Measurements from ENCODE around the gene TMEM254.
"Not testable (repeated sequence)": the region's sequence is repeated elsewhere in the genome, so short reads cannot be mapped to it uniquely, and the experiment has no call there.

TMEM254 gene

DNA sequence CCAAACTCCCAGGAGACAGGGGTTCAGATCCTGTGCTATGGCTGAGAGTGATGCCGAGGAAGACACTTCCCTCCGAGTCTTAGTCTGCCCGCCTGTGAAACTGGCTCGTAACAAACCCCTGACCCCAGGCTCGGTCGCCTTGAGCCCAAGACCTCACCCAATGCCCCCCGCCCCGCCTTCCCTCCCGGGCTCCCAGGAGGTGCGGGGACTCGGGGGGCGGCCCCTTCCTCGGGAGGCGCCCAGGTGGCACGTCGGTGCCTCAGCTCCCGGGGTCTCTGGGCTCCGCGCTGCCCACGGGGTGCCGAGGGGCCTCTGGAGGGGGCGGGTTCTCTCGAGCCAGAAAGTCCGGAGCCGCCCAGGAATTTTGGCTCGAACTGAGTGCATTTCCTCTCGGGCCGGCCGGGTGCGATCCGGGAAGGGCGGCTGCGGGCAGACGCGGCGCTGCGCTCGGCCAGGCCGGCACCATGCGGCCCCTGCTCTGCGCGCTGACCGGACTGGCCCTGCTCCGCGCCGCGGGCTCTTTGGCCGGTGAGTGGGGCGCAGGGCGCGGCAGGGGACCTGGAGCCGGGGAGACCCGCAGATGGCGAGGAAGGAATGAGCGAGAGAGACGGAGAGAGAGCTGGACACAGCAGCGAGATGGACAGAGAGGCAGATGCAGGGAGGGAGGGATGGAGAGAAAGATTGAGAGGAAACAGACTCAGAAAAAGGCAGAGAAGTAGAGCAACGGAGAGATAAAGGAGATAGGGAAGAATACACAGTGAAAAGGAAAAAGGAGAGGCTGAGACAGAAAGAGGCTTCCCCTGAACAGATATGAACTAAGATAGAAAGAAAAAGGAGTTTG lies 54.1 kb downstream of the TMEM254 start, which contains the start of gene PLAC9:
PLAC9 (plus strand) TSS at position 432 of the 841 bp plus-strand sequence; CDS start at position 465, 33 bp downstream.
- DNase-seq (ENCODE audit: low read depth in 2 of 2) = no peak

DNA sequence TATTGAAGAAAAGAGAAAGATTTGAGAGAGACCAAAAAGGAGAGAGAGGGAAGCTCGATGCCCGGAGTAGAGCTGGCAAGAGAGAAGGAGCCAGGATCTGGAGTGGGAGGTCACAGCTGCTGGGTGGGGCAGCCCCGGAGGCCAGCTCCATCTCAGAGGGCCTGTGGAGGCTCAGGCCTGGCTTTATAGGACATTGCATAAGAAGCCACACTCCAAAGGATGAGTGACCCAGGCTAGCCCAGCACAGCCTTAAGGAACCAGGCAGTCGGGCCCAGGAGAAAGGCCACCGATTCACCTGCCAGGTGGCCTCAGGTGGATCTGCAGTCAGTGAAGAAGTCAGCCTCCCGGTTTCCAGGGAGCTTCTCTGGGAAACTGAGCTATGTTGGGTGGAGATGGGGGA lies 54.7 kb downstream of the TMEM254 start:
- DNase-seq (ENCODE audit: low read depth in 2 of 2) = no peak

DNA sequence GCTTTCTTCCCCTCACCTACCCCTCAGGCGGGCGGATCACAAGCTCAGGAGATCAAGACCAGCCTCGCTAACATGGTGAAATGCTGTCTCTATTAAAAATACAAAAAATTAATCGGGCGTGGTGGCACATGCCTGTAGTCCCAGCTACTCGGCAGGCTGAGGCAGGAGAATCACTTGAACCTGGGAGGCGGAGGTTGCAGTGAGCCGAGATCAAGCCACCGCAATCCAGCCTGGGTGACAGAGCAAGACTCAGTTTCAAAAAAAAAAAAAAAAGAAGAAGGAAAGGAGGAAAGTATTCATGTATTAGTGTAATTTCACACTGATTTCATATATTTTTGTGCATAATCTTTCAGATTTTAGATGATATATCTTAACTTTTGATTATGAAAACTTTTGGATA lies 55.2 kb downstream of the TMEM254 start:
- DNase-seq (ENCODE audit: low read depth in 2 of 2) = not testable (repeated sequence)

DNA sequence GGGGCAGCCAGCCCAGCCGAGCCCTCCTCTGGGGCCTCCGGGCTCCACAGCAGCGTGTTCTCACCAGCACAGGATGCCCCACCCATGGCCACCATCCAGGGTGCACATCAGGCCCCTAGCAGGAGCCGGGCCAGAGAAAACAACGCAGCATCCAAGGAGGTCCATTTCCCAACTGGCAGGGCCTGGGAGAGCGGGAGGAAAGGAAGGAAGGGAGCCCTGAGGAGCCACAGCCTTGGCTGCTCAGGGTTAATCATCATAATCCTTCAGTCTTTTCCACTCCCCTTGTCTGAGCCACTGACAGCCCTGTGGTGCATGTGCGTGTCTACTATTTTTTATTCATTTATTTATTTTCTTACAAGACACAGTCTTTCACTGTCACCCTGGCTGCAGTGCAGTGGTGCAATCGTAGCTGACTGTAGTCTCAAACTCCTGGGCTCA lies 57.7 kb downstream of the TMEM254 start:
- no peak for DNase-seq (ENCODE audit: low read depth in 2 of 2)

DNA sequence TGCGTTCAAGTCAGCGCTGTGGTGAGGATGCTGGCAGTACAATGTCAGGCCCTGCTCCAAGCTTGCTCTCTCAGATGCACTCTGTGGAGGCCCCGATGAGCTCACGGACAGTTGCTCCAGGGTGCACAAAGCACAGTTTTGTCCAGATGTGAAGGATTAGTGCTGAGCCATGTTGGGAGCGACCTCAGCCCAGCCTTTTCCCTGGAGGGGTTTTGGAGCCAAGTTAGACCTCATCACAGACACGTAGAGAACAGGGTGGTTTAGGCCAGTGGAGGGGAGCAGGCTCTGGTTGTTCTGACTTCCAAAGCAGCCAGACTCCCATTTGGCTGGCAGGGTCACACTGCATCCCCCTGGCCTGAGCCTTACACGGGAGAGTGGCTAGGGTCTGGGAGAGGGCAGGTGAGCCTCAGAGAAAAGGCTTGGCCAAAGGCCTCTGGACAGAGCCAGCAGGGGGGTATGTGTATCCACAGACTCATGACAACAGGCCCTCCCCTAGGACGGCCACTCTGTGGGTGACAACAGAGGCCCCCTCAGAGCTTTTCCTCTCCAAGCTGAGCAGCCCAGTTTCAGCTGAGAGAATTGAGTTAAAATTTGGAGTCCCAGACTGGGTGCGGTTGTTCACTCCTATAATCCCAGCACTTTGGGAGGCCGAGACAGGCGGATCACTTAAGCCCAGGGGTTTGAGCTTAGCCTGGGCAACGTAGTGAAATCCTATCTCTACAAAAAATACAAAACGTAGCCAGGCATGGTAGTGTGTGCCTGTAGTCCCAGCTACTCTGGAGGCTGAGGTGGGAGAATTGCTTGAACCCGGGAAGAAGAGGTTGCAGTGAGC lies 58.8 kb downstream of the TMEM254 start:
- DNase-seq (ENCODE audit: low read depth in 2 of 2) = no peak

DNA sequence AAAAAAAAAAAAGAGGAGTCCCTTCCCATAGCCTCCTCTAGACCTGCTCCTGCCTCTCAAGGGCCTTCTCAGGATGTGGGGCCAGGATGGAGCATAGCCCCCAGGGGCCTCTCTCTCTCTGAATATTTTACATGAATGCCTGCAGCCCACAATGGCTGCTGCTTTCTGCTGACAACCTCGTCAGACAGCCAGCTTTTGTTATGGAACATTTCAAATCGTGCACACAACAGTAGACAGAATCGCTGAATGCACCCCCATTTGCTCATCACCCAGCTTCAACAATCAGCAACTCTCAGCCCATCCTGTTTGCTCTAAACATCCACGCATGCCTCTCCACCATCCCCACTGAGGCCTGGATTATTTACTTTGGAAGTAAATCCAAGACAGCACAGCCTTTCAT lies 59.5 kb downstream of the TMEM254 start:
- DNase-seq (ENCODE audit: low read depth in 2 of 2) = no peak

DNA sequence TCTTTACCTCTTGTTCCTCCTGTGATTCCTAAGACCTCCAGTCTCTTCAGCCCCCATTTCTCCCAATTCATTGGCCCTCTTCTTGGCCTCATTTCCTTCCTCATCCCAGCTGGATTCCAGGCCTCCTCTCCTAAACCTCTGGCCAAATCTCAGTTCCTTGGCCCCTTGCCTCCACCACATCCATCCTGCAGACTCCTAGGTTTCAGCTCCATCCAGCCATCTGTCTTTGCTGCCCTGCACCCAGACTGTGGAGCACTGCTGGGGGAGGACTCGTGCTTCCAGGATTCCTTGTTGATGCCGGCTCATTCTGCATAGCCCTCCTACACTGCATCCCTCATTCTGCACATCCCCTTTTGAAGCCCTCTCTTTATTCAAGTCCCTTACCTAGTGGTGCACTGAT lies 60.8 kb downstream of the TMEM254 start:
- no peak for DNase-seq (ENCODE audit: low read depth in 2 of 2)

DNA sequence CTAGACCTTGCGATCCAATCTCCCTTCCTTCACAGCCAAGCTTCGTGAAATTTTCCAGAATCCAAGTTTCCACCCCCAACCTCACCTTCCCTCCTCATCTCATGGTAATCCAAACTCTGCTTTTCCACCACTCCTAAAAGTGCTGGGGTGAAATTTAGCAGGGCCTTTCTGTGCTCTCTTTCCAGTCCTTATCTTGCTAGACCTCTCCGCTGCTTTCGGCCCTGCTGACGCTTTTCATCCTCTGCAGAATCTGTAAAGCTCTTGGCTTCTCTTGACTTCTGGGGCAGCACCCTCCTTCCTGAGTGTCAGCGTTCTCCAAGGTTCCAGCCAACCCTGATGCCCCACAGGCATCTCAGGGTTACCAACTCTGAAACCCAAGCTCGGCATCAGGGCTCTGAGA lies 61.8 kb downstream of the TMEM254 start:
- DNase-seq (ENCODE audit: low read depth in 2 of 2) = no peak

DNA sequence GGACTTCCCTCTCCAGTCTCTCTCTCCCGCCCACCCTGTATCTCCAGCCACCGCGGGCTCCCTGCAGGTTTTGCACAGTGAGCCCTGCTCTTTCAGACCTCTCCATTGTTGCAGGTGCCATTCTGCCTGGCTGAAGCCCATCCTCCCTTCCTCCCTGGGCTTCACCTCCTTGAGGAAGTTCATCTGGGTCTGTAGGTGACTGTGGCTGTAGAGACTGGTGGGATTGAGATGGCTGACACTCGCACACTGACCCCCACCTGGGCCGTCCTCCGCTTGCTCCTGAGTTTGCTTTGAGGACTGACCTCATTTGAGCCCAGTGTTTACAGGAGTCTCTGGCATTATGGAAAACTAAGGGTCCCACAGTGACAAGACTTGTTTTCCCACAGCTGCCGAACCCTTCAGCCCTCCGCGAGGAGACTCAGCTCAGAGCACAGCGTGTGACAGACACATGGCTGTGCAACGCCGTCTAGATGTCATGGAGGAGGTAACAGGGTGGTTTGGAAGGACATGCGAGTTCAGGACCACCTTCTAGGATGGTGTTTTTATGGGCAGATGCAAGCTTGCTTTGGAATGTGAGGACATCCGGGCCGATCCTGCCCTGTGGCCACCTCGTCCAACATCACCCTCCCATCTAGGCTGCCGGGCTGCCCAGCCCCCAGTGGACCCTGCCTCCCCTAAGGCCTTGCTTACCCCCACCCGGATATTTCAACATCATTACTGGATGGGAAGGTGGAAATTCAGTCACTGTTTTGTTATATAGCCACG lies 63.4 kb downstream of the TMEM254 start:
- DNase-seq (ENCODE audit: low read depth in 2 of 2) = no peak
